C4-2B (cell line): ENCODE measurements around the gene FBXL14.

Experiments
- H3K27ac ChIP-seq: fragments of 450-650 bp; 2 replicates; pipeline ENCODE4 v1.5.1; 2017
- ZFX ChIP-seq: fragments of 450-650 bp; IDR thresholded peaks from 2 replicates; pipeline ENCODE4 v1.6.1; 2017
- TF ChIP-seq, protein P1 (sequence below): fragments of 450-650 bp; conservative IDR thresholded peaks from 2 replicates; pipeline ENCODE4 v1.5.1; 2017; ENCODE audit warnings: mild to moderate bottlenecking

The FBXL14 gene

DNA sequence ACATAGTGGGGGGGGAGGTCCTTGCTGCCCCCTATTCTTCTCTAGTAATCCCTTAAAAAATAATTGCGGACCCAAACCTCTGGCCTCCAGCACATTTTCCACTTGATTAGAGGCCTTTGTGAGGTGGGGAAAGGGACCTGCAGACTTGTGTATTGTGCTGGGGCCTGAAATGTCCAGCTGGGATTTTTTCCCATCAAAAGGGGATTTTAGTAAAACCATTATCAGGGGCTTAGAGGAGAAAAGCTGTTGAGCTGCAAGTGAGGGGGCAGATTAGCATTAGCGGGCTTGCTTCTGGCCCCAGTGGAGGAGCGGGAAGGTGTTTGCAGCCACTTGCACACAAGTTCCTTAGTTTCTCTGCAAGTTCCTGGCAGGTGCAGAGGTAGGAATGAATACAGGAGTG is 13.9 kb downstream of the FBXL14 start:
- TF ChIP-seq ZFX = no peak
- no peak overlapping the region for H3K27ac ChIP-seq

DNA sequence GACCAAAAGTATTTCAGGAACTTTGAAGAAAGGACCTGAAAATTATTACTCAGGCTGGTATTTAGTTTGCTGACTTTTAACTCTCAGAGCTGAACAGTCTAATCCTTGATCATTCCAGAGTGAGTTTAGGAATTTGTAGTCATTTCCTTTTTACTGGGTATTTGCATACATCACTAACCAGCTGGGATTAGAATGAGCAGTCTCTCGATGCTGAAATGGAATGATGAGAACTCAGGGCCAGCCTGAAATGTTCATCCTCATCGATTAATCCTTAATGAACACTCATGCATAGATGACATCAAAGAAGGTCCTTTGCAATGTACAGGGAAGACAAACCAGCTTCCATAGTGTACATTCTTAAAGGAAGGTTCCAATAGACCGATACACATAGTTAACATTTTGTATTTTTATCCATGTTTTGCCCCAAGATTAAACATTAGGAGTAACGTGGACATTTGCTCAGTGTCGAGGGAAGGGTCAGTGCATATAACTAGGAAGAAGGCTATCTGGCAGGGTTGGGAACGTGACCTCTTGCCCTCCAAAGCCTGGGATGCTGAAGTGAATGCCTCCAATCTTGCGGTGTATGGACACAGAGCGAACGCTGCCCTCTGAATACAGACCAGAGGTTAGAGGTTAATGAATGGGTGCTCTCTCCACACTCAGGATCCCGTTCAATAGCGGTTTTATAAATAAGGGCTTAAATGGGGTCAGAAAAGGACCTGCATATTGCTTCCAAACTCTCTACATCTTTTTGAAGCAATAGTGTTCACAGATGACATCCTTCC is 14.5 kb downstream of the FBXL14 start:
- no peak overlapping the region for H3K27ac ChIP-seq
- no peak for TF ChIP-seq ZFX
- TF ChIP-seq, protein P1, sequence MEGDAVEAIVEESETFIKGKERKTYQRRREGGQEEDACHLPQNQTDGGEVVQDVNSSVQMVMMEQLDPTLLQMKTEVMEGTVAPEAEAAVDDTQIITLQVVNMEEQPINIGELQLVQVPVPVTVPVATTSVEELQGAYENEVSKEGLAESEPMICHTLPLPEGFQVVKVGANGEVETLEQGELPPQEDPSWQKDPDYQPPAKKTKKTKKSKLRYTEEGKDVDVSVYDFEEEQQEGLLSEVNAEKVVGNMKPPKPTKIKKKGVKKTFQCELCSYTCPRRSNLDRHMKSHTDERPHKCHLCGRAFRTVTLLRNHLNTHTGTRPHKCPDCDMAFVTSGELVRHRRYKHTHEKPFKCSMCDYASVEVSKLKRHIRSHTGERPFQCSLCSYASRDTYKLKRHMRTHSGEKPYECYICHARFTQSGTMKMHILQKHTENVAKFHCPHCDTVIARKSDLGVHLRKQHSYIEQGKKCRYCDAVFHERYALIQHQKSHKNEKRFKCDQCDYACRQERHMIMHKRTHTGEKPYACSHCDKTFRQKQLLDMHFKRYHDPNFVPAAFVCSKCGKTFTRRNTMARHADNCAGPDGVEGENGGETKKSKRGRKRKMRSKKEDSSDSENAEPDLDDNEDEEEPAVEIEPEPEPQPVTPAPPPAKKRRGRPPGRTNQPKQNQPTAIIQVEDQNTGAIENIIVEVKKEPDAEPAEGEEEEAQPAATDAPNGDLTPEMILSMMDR = no peak

DNA sequence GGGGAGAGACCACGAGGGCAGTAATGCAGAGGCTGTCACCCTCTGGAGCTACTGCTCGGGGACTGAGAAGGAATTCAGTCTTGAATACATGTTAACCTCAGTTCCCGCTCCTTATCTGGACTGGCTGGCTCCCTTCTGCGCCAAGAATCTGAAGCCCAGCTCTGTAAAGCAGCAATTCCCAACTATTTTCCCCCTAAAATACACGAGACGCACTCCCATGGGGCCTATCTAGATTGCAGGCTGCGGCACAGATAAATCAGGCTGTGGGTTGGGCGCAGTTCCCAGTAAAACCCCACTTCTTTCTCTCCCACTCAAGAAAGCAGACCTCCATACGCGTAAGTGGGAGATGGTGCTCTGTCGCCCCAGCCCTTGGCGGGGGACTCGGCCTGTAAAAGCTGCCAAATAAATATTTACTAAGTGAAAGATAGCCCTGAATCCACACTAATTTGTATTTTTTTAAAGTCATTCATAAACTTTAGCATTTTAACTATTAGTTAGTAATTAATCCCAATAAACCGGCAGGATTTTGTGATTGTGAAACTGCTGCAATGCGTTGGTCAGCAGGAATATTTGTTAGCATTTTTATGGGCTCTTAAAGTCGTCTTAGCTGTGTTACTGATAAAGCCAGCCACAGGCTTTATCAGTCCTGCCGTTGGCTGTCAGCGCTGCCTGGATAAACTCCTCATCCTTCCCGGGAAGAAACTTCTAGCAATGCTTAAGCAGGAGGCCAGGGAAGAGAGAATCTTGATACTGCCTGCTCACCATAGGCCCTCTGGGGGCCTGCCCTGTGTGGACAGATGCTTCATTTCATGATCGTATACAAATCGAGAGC is 17.8 kb downstream of the FBXL14 start:
- peak overlapping the region; percentile 78 for H3K27ac ChIP-seq
- TF ChIP-seq ZFX = no peak

DNA sequence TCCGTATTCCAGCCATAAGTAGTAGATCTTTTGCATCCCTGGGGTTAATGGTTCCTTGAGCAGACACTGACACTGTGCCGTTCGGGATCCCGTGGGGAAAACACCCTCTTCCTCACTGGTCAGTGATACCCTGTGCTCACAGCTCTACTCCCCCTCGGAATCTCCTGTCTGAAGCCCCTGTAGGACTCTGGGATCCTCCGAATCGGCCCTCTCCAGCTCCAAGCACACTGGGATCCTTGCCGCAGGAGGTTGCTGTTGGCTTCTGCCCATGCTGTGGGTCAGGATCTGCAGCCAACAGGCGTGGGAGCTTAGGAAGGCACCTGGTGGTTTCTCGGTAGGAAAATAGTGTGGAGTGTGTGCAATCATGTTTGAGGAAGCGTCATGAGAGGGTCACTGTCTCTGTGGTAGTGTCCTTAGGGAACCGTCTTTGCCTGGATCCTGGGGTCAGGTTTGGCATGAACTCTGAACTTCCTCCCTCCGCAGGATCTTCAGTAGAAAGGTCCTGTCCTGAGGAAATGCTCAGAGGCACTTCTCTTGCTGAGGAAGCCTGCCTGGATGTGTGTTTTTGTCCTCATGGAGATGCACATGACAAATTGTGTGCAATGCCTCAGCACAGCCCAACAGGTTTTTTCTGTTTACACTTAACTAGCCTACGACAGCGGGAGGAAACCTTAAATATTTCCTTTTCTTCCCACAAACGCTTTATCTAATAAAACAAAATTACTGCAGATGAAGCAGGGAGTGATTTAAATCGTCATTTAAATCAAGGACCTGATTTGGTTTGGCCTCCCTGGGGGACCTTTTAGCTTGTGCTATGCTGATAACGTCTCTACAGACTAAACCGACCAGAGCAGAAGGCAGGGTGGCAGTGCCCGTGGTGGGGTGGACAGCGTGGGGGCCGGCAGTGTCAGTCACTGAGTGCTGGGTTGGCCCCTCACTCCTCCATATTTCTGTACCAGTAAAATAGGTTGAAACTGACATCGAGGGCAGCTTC is 18.7 kb downstream of the FBXL14 start:
- peak overlapping the region; percentile 78 for H3K27ac ChIP-seq
- TF ChIP-seq ZFX = no peak
- TF ChIP-seq, protein P1 = no peak

GRCh38 chr12:1574865-1575259 is 19.5 kb downstream of the FBXL14 start:
- peak overlapping the region; percentile 78 for H3K27ac ChIP-seq

DNA sequence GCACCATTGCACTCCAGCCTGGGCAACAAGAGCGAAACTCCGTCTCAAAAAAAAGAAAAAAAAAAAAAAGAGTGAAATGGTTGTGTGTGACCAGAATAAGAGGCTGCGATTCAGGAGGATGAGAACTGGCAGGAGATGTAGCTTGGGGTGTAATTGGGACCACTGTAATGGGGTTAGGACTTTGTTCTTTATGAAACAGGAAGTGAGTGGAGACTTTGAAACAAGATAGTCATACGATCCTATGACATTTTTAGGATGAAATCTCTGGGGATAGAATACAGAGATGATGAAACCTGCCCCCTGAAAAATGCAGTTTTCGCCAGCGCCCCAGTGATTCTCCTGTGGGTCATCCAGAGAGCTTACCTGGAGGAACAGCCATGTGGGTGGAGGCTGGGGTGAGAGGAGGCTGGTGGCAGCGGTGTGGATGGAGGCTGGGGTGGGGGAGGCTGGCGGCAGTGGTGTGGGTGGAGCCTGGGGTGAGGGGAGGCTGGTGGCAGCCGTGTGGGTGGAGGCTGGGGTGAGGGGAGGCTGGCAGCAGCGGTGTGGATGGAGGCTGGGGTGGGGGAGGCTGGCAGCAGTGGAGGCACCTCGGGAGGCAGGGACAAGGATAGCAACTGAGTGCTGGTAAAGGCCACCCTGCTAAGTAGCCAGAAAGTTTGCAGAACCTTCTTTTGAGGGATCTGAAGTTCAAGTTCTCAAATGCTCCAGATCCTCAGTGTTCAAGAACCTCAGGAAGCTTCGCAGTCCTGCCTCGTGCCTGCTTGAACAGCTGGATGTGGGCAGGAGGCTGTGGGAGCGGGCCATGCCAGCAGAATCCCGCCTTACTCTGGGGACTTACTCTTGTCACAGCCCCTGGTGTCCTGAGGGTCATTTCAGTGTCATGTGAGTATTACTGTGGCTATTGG is 20.2 kb downstream of the FBXL14 start:
- H3K27ac ChIP-seq = peak overlapping the region; percentile 64
- TF ChIP-seq, protein P1 = no peak
- no peak for TF ChIP-seq ZFX

More at GRCh38 chr12:1574865-1575259, 19.5 kb downstream of the FBXL14 start:
- no peak for TF ChIP-seq ZFX
- TF ChIP-seq, protein P1 = no peak

DNA sequence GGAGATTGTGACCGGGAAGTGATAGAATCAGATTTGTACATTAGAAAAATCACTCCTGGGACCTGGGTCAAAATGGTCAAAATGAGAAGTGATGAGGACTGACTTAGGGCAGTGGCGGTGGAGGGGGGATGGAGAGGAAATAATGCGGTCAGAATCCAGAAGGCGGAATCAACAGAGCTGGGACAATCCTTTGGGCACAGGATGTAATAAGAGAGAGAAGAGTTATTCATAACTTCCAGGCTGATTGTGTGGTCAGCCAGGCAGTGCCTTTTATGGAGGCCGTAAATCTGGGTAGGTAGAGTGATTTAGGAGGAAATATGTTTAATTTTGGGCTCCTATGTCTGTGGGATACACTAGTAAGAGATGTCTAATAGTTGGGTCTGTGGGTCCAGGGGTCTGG is 21.6 kb downstream of the FBXL14 start:
- TF ChIP-seq, protein P1 = no peak
- no peak for TF ChIP-seq ZFX
- H3K27ac ChIP-seq = no peak overlapping the region
